Osteocyte (in vitro differentiated cells): Measurements from ENCODE around the gene NRXN2. TPM values are rescaled to one million over a fixed set of nuclear protein-coding genes. Genes with fewer than 3 reads are reported as not detected.

Experiments
- DNase-seq: peaks from one replicate; pipeline ENCODE4 v3.0.0; 2021; ENCODE audit warnings: mixed read lengths; ENCODE audit not compliant: unreplicated experiment; ENCODE audit errors: extremely low spot score
- H3K27ac Mint-ChIP-seq: one replicate; pipeline ENCODE4 v1.8.0; 2021; ENCODE audit warnings: mild to moderate bottlenecking, mixed read lengths; ENCODE audit not compliant: unreplicated experiment
- H3K27me3 Mint-ChIP-seq: one replicate; pipeline ENCODE4 v1.8.0; 2021; ENCODE audit warnings: mixed read lengths; ENCODE audit not compliant: unreplicated experiment
- H3K36me3 Mint-ChIP-seq: one replicate; pipeline ENCODE4 v1.8.0; 2021; ENCODE audit warnings: mixed read lengths; ENCODE audit not compliant: unreplicated experiment
- H3K4me1 Mint-ChIP-seq: one replicate; pipeline ENCODE4 v1.8.0; 2021; ENCODE audit warnings: mixed read lengths; ENCODE audit not compliant: unreplicated experiment
- H3K4me3 Mint-ChIP-seq: one replicate; pipeline ENCODE4 v1.8.0; 2021; ENCODE audit warnings: mild to moderate bottlenecking, moderate library complexity, mixed read lengths; ENCODE audit not compliant: unreplicated experiment
- H3K9me3 Mint-ChIP-seq: one replicate; pipeline ENCODE4 v1.8.0; 2021; ENCODE audit warnings: mixed read lengths; ENCODE audit not compliant: unreplicated experiment
- total RNA-seq: library from RNA; stranded (reverse); gene quantifications from 2 replicates; pipeline ENCODE4 v1.2.1, GENCODE V29; 2021
- TF ChIP-seq, protein P1 (sequence below): fragments of 200-600 bp; sonication (generic); IDR thresholded peaks from 2 replicates; pipeline ENCODE4 v1.5.0; 2021; ENCODE audit warnings: antibody characterized with exemption, mild to moderate bottlenecking, moderate library complexity

The NRXN2 gene
- total RNA-seq, 1 donor from 2014 or later, result 2.6 TPM

DNA sequence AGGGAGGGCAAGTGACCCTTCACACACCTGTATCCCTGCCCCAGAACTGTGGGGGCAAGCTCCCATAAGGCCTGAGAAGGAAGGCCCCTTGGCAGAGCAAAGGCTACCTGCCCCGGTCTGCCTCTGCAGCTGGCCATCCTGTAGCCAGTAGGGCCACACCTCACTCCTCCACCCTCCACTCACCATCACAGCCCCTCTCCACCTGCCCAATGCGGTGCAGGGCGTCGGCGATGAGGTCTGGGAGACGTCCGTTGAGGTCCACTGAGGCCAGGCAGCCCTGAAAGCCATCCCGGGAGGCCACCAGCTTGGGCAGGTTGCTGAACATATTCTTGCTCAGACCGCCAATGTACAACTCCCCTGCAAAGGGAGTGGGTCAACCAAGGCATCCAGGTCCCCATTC is 74.4 kb downstream of the NRXN2 start:
- Mint-ChIP-seq H3K9me3 (no peaks in the 10 kb centered on the region), H3K27ac (no peak overlapping the region), H3K27me3 (peaks cover 26% of the 10 kb centered on the region), H3K4me1 (peaks cover 14% of the 10 kb centered on the region), H3K36me3 (no peaks in the 10 kb centered on the region), H3K4me3 (no peak overlapping the region)
- DNase-seq, result no peak
- TF ChIP-seq, protein P1, sequence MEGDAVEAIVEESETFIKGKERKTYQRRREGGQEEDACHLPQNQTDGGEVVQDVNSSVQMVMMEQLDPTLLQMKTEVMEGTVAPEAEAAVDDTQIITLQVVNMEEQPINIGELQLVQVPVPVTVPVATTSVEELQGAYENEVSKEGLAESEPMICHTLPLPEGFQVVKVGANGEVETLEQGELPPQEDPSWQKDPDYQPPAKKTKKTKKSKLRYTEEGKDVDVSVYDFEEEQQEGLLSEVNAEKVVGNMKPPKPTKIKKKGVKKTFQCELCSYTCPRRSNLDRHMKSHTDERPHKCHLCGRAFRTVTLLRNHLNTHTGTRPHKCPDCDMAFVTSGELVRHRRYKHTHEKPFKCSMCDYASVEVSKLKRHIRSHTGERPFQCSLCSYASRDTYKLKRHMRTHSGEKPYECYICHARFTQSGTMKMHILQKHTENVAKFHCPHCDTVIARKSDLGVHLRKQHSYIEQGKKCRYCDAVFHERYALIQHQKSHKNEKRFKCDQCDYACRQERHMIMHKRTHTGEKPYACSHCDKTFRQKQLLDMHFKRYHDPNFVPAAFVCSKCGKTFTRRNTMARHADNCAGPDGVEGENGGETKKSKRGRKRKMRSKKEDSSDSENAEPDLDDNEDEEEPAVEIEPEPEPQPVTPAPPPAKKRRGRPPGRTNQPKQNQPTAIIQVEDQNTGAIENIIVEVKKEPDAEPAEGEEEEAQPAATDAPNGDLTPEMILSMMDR, result no peak

DNA sequence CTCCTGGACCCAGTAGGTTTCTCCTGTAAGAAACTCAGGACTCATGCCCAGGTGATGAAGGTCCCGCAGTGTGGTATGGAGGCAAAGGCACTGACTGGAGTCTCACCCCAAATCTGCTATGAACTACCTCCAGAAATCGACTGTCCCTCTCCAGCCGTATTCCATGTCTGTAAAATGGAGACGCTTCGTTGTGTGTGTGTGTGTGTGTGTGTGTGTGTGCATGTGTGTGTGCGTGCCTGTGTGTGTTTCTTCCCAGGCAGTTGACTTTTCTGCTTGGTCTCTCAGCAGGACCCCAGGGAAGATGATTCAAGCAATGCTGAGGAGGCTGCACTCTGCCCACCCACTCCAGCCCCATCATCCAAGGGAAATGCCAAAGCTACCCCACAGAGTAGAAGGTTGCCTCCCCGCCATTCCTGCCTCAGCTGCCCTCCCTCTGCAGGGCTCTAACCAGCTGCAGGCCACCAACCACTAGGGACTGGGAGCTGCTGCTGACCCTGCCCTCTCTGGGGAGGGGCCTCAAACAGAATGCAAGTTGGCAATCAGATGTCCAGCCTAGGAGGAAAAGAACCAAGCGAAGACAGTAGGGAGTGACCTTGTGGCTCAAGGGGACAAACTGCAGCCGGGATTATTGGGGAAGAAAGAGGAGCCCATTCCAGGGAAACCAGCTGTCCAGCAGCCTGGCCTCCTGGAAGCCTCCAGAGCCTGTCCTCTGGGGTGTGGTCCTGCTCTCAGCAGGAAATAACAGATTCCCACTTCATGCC is 75.8 kb downstream of the NRXN2 start:
- DNase-seq, result no peak
- H3K27me3 Mint-ChIP-seq, result peaks cover 27% of the 10 kb centered on the region
- H3K4me3 Mint-ChIP-seq, result no peak overlapping the region
- H3K4me1 Mint-ChIP-seq, result peaks cover 14% of the 10 kb centered on the region
- no peaks in the 10 kb centered on the region for H3K9me3 Mint-ChIP-seq
- H3K36me3 Mint-ChIP-seq, result no peaks in the 10 kb centered on the region
- H3K27ac Mint-ChIP-seq, result no peak overlapping the region
- TF ChIP-seq, protein P1, result no peak

DNA sequence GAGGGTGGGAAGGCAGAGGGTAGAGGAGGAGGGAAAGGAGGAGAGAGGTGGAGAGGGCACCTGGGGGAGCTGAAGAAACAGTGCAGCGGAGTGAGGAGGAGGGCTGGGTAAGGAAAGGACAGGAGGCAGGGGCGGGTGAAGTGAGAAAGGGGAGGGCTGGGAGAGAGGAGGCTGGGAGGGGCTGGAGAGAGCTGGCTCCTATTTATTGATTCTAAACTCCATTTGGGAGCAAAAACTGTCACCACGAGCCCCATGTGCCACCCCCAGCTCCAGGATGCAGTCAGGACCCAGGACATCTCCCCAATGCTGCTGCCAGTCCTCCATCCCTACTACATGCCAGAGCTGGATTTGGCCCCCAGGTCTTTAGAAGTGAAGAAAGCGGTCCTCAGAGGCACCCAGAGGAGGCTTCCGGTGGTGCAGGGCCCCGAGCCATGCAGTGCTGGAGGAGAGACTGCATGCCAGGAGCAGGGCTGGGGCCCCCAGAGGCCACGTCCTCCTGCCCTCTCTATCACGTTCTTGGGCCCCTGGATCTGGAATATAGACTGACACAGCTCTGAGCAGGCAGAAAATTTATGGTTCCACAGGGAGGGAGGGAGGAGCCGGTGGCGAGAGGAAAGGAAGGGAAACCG is 78.2 kb downstream of the NRXN2 start:
- no peak overlapping the region for H3K4me3 Mint-ChIP-seq
- no peaks in the 10 kb centered on the region for H3K9me3 Mint-ChIP-seq
- no peaks in the 10 kb centered on the region for H3K36me3 Mint-ChIP-seq
- no peak for DNase-seq
- TF ChIP-seq, protein P1, result no peak
- H3K27ac Mint-ChIP-seq, result no peak overlapping the region
- peaks cover 27% of the 10 kb centered on the region for H3K27me3 Mint-ChIP-seq
- peaks cover 14% of the 10 kb centered on the region for H3K4me1 Mint-ChIP-seq

DNA sequence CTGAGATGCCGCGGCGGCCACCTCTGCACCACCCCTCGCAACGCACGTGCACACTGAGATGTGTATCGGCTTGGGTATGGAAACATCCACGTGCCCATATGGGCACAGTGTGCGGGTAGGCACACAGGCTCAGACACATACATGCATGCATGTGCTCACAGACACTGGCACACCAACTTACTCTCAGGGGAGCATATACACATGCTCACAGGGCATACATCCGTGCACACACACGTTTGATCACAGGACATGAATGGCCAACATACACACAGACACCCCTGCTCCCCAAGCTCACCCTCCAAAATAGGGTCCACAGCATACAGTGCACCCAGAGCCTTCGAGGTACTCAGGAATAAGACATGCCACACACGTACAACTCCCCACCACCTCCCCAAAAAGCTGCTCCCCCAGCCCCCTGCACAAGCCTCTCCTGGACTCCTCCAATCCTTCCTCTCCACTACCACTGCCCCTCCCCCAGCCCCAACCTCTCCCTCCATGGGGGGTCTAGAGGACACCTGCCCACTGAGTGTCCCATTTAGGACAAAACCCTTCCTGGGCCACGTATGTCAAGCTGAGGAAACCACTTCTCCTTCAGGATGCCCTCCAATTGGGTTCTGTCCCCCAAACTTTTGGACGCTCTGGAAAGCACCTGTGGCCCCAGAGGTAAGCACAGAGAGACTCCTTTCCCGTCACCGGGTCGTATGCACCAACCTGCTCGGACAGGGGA is 78.9 kb downstream of the NRXN2 start:
- Mint-ChIP-seq H3K27me3 (peaks cover 24% of the 10 kb centered on the region), H3K4me1 (peaks cover 14% of the 10 kb centered on the region), H3K9me3 (no peaks in the 10 kb centered on the region), H3K36me3 (no peaks in the 10 kb centered on the region), H3K4me3 (no peak overlapping the region), H3K27ac (no peak overlapping the region)
- no peak for DNase-seq
- TF ChIP-seq, protein P1, result no peak
